ENCODE measurements around the gene PIGS. TPM values are rescaled to one million over a fixed set of nuclear protein-coding genes. Genes with fewer than 3 reads are reported as not detected.

PIGS gene
- total and polyA plus RNA-seq, 9 of the 15 experiments (the other 6 are each of a cell fraction or from before 2014, with no cell fraction given) = 47.5 to 138 (median 57.6) TPM

- TF ChIP-seq ZNF764 (CRISPR knock-in tag; IDR thresholded peaks at IDR 0.05; ENCODE audit: low read depth) (no peak), ZNF41 (CRISPR knock-in tag; conservative IDR thresholded peaks at IDR 0.05) (no peak), RREB1 (CRISPR knock-in tag; IDR thresholded peaks at IDR 0.05) (no peak), RB1 (IDR thresholded peaks at IDR 0.05; ENCODE audit: low read depth) (no peak), HNRNPK (IDR thresholded peaks at IDR 0.05; ENCODE audit: low read depth, low read length, poor library complexity, severe bottlenecking) (no peak), HCFC1 (IDR thresholded peaks at IDR 0.05; ENCODE audit: low read depth, low read length) (no peak), BACH1 (tag; IDR thresholded peaks at IDR 0.05) (0 out of 2 replicates have a peak, but pooled peaks have one; percentile 52), ZFP36 (IDR thresholded peaks at IDR 0.05; ENCODE audit: low read depth, low read length, partially characterized antibody) (peak; percentile 49), ZNF398 (CRISPR knock-in tag; IDR thresholded peaks at IDR 0.05) (no peak), E2F3 (CRISPR knock-in tag; IDR thresholded peaks at IDR 0.05) (no peak), DDX20 (tag; IDR thresholded peaks at IDR 0.05; ENCODE audit: low read depth) (no peak), FOXK2 (conservative IDR thresholded peaks at IDR 0.05 in 1 of 2, IDR thresholded peaks at IDR 0.05 in 1 of 2; ENCODE audit: low read depth in 2 of 2) (peak; percentile 50 to 84; a peak in 3 of 4 replicates), CHAMP1 (IDR thresholded peaks at IDR 0.05) (no peak), SNRNP70 (optimal IDR thresholded peaks at IDR 0.05; ENCODE audit: low read depth, low read length) (no peak), CBX1 (IDR thresholded peaks at IDR 0.05; ENCODE audit: low read depth) (no peak), SMARCE1 (IDR thresholded peaks at IDR 0.05) (0 out of 2 replicates have a peak, but pooled peaks have one; percentile 9), PRPF4 (IDR thresholded peaks at IDR 0.05; ENCODE audit: insufficient read depth, low read depth, low read length, poor library complexity, severe bottlenecking) (no peak)
These were observed 28.2 kb upstream of the PIGS start (continued) for GRCh38 chr17:28599311-28600184.
